OCI-LY3 (cell line): ENCODE results near the gene ROBO2.

Source experiments
- EZH2phosphoT487 ChIP-seq: fragments of 200-600 bp; shearing (Covaris generic); IDR thresholded peaks from 2 replicates; pipeline ENCODE4 v1.6.1; 2018; ENCODE audit warnings: antibody characterized with exemption, mixed run types, low read depth
- TF ChIP-seq, protein P1 (sequence below): fragments of 200-600, 300-600 bp; sonication (generic); IDR thresholded peaks from 2 replicates; pipeline ENCODE4 v1.5.1; 2014; ENCODE audit warnings: antibody characterized with exemption, low read length, low read depth

- TF ChIP-seq, protein P1, sequence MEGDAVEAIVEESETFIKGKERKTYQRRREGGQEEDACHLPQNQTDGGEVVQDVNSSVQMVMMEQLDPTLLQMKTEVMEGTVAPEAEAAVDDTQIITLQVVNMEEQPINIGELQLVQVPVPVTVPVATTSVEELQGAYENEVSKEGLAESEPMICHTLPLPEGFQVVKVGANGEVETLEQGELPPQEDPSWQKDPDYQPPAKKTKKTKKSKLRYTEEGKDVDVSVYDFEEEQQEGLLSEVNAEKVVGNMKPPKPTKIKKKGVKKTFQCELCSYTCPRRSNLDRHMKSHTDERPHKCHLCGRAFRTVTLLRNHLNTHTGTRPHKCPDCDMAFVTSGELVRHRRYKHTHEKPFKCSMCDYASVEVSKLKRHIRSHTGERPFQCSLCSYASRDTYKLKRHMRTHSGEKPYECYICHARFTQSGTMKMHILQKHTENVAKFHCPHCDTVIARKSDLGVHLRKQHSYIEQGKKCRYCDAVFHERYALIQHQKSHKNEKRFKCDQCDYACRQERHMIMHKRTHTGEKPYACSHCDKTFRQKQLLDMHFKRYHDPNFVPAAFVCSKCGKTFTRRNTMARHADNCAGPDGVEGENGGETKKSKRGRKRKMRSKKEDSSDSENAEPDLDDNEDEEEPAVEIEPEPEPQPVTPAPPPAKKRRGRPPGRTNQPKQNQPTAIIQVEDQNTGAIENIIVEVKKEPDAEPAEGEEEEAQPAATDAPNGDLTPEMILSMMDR, result no peak
- TF ChIP-seq EZH2phosphoT487, result no peak
These were observed 523.1 kb downstream of the ROBO2 start for GRCh38 chr3:77563012-77563411.
